Loucy (cell line): ENCODE measurements around the gene ZNF605.

ENCODE experiments used
- H2AFZ ChIP-seq: fragments of 200-600 bp; sonication (generic); 2 replicates; pipeline ENCODE4 v1.6.0; 2016; ENCODE audit warnings: antibody characterized with exemption, mild to moderate bottlenecking, low read length, moderate library complexity
- H3F3A ChIP-seq: fragments of 200-600 bp; 2 replicates; pipeline ENCODE4 v1.6.0; 2016; ENCODE audit warnings: antibody characterized with exemption, low read depth, mild to moderate bottlenecking
- H3K27me3 ChIP-seq: fragments of 200-600 bp; sonication (generic); 2 replicates; pipeline ENCODE4 v1.6.1; 2014; ENCODE audit warnings: low read length, mild to moderate bottlenecking; ENCODE audit not compliant: insufficient read depth, poor library complexity, severe bottlenecking
- H3K36me3 ChIP-seq: fragments of 200-600 bp; sonication (generic); 2 replicates; pipeline ENCODE4 v1.6.1; 2016; ENCODE audit warnings: low read length; ENCODE audit not compliant: insufficient read depth
- H3K4me1 ChIP-seq: fragments of 200-600 bp; sonication (generic); 2 replicates; pipeline ENCODE4 v1.5.1; 2014; ENCODE audit warnings: low read length, mild to moderate bottlenecking; ENCODE audit not compliant: insufficient read depth, poor library complexity, severe bottlenecking
- H3K4me2 ChIP-seq: fragments of 200-600 bp; sonication (generic); 2 replicates; pipeline ENCODE4 v1.6.0; 2014; ENCODE audit warnings: antibody characterized with exemption, low read length, low read depth, mild to moderate bottlenecking; ENCODE audit not compliant: poor library complexity, severe bottlenecking
- H3K4me3 ChIP-seq: fragments of 200-600 bp; sonication (generic); 2 replicates; pipeline ENCODE4 v1.5.1; 2014; ENCODE audit warnings: low read length, mild to moderate bottlenecking, mixed read lengths; ENCODE audit not compliant: poor library complexity, severe bottlenecking
- H3K79me2 ChIP-seq: fragments of 200-600 bp; sonication (generic); 2 replicates; pipeline ENCODE4 v1.6.1; 2014; ENCODE audit warnings: low read length; ENCODE audit not compliant: insufficient read depth
- H3K9ac ChIP-seq: fragments of 200-600 bp; sonication (generic); 2 replicates; pipeline ENCODE4 v1.6.0; 2014; ENCODE audit warnings: mild to moderate bottlenecking, low read depth, low read length, moderate library complexity; ENCODE audit not compliant: poor library complexity, severe bottlenecking
- H3K9me2 ChIP-seq: fragments of 200-600 bp; sonication (generic); replicated peaks from 2 replicates; pipeline ENCODE4 v1.6.1; 2016; ENCODE audit warnings: low read depth, low read length, mixed read lengths
- H3K9me3 ChIP-seq: fragments of 200-600 bp; sonication (generic); 2 replicates; pipeline ENCODE4 v1.6.1; 2014; ENCODE audit warnings: mild to moderate bottlenecking, antibody characterized with exemption, low read length, low read depth; ENCODE audit not compliant: insufficient read depth
- H4K20me1 ChIP-seq: fragments of 200-600 bp; sonication (generic); 2 replicates; pipeline ENCODE4 v1.6.0; 2014; ENCODE audit warnings: antibody characterized with exemption, low read length, mild to moderate bottlenecking; ENCODE audit not compliant: insufficient read depth, poor library complexity, severe bottlenecking
- EZH2phosphoT487 ChIP-seq: fragments of 200-600 bp; IDR thresholded peaks from 2 replicates; pipeline ENCODE4 v1.6.1; 2018; ENCODE audit warnings: antibody characterized with exemption, mild to moderate bottlenecking, moderate library complexity, borderline replicate concordance
- TF ChIP-seq, protein P1 (sequence below): fragments of 200-600 bp; sonication (generic); conservative IDR thresholded peaks from 2 replicates; pipeline ENCODE4 v1.5.1; 2014; ENCODE audit warnings: mild to moderate bottlenecking, antibody characterized with exemption, low read length

ZNF605 gene

DNA sequence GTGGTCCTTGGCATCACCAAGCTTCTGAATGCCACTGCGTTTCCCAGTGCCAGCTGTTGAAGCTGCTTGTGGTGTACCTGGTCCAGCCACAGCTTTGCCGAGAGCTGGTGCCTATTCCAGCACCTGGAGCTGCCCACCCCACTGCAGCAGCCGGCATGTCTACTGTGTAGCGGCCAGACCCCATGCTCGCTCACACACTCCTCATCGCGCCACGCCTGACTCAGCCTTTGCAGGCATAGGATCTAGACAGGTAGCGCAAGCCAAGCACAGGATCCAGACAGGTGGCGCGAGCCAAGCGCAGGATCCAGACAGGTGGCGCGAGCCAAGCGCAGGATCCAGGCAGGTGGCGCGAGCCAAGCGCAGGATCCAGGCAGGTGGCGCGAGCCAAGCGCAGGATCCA is 11.6 kb upstream of the ZNF605 start:
- no peak overlapping the region for H3K9ac ChIP-seq
- no peaks in the 10 kb centered on the region for H3K4me1 ChIP-seq
- TF ChIP-seq, protein P1, sequence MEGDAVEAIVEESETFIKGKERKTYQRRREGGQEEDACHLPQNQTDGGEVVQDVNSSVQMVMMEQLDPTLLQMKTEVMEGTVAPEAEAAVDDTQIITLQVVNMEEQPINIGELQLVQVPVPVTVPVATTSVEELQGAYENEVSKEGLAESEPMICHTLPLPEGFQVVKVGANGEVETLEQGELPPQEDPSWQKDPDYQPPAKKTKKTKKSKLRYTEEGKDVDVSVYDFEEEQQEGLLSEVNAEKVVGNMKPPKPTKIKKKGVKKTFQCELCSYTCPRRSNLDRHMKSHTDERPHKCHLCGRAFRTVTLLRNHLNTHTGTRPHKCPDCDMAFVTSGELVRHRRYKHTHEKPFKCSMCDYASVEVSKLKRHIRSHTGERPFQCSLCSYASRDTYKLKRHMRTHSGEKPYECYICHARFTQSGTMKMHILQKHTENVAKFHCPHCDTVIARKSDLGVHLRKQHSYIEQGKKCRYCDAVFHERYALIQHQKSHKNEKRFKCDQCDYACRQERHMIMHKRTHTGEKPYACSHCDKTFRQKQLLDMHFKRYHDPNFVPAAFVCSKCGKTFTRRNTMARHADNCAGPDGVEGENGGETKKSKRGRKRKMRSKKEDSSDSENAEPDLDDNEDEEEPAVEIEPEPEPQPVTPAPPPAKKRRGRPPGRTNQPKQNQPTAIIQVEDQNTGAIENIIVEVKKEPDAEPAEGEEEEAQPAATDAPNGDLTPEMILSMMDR: no peak
- no peak for TF ChIP-seq EZH2phosphoT487
- peaks cover 22% of the 10 kb centered on the region; the same call in 1 of the 2 replicates for H3K9me3 ChIP-seq
- H3K36me3 ChIP-seq: no peaks in the 10 kb centered on the region
- H3K79me2 ChIP-seq: no peaks in the 10 kb centered on the region
- H4K20me1 ChIP-seq: no peaks in the 10 kb centered on the region
- H2AFZ ChIP-seq: no peak overlapping the region
- no peak overlapping the region for H3K4me2 ChIP-seq
- H3K27me3 ChIP-seq: no peaks in the 10 kb centered on the region
- H3K9me2 ChIP-seq: no peaks in the 10 kb centered on the region
- no peak overlapping the region for H3K4me3 ChIP-seq
- no peaks in the 10 kb centered on the region for H3F3A ChIP-seq

DNA sequence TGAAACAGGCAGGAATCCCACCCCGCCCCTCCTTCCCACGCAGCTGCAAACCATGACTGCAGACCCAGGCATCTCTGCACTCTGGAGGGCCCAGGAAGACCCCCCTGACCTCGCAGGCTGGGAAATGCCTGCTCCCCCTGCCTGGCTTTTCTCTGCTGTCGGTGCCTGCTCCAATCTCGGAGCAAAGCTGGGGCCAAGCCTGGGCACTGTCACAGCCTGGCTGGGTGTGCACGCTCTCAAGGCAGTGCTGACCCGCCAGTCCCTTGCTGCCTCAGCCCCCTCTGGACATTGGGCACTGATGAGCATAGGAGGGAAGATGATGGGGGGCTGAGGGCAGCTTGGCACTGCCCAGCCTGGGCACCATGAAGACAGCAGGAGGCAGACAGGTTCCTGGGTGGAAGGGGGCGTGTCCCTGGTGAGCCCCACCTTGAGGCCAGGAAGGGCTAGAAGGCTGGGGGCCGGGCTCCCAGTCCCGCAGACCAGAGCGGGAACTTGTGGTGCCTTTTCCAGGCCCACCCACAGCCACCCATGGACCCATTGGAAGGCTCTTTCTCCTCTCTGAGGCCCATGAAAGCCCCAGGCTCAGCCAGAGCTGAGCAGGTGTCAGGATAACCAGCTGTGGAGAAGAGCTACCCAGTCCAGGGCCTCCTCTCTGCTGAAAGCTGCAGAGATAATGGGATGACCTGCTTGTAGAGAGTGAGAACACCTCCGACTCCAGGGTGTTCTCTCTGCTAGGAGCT is 10.7 kb upstream of the ZNF605 start:
- H3K79me2 ChIP-seq: no peaks in the 10 kb centered on the region
- no peaks in the 10 kb centered on the region for H3K4me1 ChIP-seq
- H3K9me3 ChIP-seq: peaks cover 22% of the 10 kb centered on the region; the same call in 1 of the 2 replicates
- H4K20me1 ChIP-seq: no peaks in the 10 kb centered on the region
- H3K9me2 ChIP-seq: no peaks in the 10 kb centered on the region
- TF ChIP-seq EZH2phosphoT487: no peak
- TF ChIP-seq, protein P1: no peak
- no peak overlapping the region for H3K4me2 ChIP-seq
- H3K27me3 ChIP-seq: no peaks in the 10 kb centered on the region
- H2AFZ ChIP-seq: no peak overlapping the region
- no peak overlapping the region for H3K4me3 ChIP-seq
- no peaks in the 10 kb centered on the region for H3K36me3 ChIP-seq
- H3F3A ChIP-seq: no peaks in the 10 kb centered on the region
- H3K9ac ChIP-seq: no peak overlapping the region

DNA sequence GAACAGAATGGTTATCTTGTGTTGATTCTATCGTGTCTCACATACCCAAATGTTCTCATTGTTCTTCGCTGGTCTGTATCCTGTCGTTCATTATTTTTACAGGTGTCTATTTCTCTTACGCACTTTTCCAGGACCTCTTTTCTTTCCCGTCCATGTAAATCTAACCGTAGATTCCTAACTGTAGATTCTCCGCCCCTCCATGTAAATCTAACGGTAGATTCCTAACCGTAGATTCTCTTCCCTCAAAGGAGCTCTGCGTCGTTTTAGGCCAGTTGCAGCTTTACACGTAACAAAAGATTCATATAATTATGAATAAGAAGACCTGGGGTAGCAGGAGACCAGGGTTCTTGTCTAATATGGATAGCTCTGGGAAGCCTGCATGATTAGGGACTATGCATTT is 9.7 kb upstream of the ZNF605 start:
- H2AFZ ChIP-seq: no peak overlapping the region
- no peaks in the 10 kb centered on the region for H4K20me1 ChIP-seq
- H3K79me2 ChIP-seq: no peaks in the 10 kb centered on the region
- H3K9ac ChIP-seq: no peak overlapping the region
- H3K27me3 ChIP-seq: no peaks in the 10 kb centered on the region
- peaks cover 22% of the 10 kb centered on the region; the same call in 1 of the 2 replicates for H3K9me3 ChIP-seq
- no peaks in the 10 kb centered on the region for H3K4me1 ChIP-seq
- TF ChIP-seq, protein P1: no peak
- TF ChIP-seq EZH2phosphoT487: no peak
- no peak overlapping the region for H3K4me2 ChIP-seq
- no peaks in the 10 kb centered on the region for H3K36me3 ChIP-seq
- no peaks in the 10 kb centered on the region for H3K9me2 ChIP-seq
- no peaks in the 10 kb centered on the region for H3F3A ChIP-seq
- no peak overlapping the region for H3K4me3 ChIP-seq
